Osteoblast (primary cell): ENCODE results near the gene ADAP1. TPM values are rescaled to one million over a fixed set of nuclear protein-coding genes. Genes with fewer than 3 reads are reported as not detected.

Experiments used
- DNase-seq: peaks from one replicate; pipeline ENCODE4 v3.0.0; 2011; ENCODE audit warnings: low spot score, mixed read lengths; ENCODE audit not compliant: insufficient read length; ENCODE audit errors: missing footprints
- H2AFZ ChIP-seq: 2 replicates; pipeline ENCODE4 v1.6.0; 2011; ENCODE audit warnings: mild to moderate bottlenecking, low read length
- H3K27ac ChIP-seq: 2 replicates; pipeline ENCODE4 v1.5.1; 2011; ENCODE audit warnings: mild to moderate bottlenecking, low read depth, low read length, moderate library complexity
- H3K27me3 ChIP-seq: 2 replicates; pipeline ENCODE4 v1.6.0; 2012; ENCODE audit warnings: mild to moderate bottlenecking, control low read depth, inconsistent platforms, low read length, moderate library complexity; ENCODE audit not compliant: insufficient read depth
- H3K36me3 ChIP-seq: 2 replicates; pipeline ENCODE4 v1.5.1; 2011; ENCODE audit warnings: mild to moderate bottlenecking, low read length, control low read depth, moderate library complexity; ENCODE audit not compliant: insufficient read depth
- H3K4me1 ChIP-seq: 2 replicates; pipeline ENCODE4 v1.5.1; 2011; ENCODE audit warnings: mild to moderate bottlenecking, low read length, control low read depth, moderate library complexity; ENCODE audit not compliant: insufficient read depth
- H3K4me2 ChIP-seq: 2 replicates; pipeline ENCODE4 v1.6.0; 2011; ENCODE audit warnings: mild to moderate bottlenecking, low read length; ENCODE audit not compliant: insufficient read depth
- H3K4me3 ChIP-seq: fragments of 200-600 bp; sonication (generic); 3 replicates; pipeline ENCODE4 v1.5.1; 2012; ENCODE audit warnings: mild to moderate bottlenecking, low read length, inconsistent platforms; ENCODE audit not compliant: insufficient read depth
- H3K79me2 ChIP-seq: 2 replicates; pipeline ENCODE4 v1.6.0; 2012; ENCODE audit warnings: mild to moderate bottlenecking, low read length, control low read depth, inconsistent platforms; ENCODE audit not compliant: insufficient read depth
- H3K9me3 ChIP-seq: 2 replicates; pipeline ENCODE4 v1.5.1; 2011; ENCODE audit warnings: low read depth, low read length, control low read depth
- H4K20me1 ChIP-seq: 2 replicates; pipeline ENCODE4 v1.6.0; 2012; ENCODE audit warnings: mild to moderate bottlenecking, low read length, control low read depth; ENCODE audit not compliant: insufficient read depth
- CTCF ChIP-seq: IDR thresholded peaks from 2 replicates; pipeline ENCODE4 v1.5.1; 2011; ENCODE audit warnings: mild to moderate bottlenecking, low read depth, low read length, moderate library complexity; ENCODE audit errors: extremely low read depth
- total RNA-seq: library from RNA; depleted of rRNA; stranded (reverse); fragments of >200 nt; gene quantifications from 2 replicates; pipeline ENCODE4 v1.2.3, GENCODE V29; 2012

ADAP1 gene
- total RNA-seq, 1 donor: 2.2 TPM

- Histone ChIP-seq H3K9me3 (no peaks in the 10 kb centered on the region), H3K27ac (no peak overlapping the region), H4K20me1 (peaks cover 3% of the 10 kb centered on the region), H3K4me1 (no peaks in the 10 kb centered on the region), H3K4me3 (no peak overlapping the region), H3K4me2 (no peak overlapping the region), H2AFZ (no peak overlapping the region), H3K27me3 (no peaks in the 10 kb centered on the region), H3K79me2 (no peaks in the 10 kb centered on the region), H3K36me3 (peaks cover 58% of the 10 kb centered on the region)
- no peak for TF ChIP-seq CTCF
- DNase-seq: peak; percentile 38
These were observed 97.9 kb downstream of the ADAP1 start for GRCh38 chr7:856444-857095.

DNA sequence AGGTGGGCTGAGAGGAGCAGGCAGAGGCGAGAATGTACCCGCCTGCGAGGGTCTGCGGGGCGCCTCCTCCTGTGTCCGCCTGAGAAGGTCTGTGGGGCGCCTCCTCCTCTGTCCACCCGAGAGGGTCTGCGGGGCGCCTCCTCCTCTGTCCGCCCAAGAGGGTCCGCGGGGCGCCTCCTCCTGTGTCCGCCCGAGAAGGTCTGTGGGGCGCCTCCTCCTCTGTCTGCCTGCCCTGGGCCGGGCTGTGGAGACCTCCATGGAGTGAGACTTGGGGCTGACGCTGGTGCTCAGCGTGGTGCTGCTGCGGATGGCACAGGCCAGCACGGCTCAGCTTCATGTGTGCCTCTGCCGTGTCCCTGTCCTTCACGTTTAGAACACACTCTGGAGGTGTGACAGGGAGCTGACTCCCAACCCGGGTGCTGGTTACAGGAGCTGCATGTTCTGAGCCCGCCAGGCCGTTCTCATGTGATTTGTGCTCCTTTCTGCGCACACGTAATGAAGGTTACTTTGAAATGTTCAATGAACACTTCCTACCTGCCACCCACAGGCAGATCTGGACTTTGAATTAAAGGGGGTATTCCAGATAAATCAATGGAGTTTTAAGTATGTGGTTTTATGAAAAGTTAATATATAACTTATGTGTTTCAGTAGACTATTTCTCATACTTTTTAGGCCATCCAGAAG is 98.7 kb downstream of the ADAP1 start:
- no peaks in the 10 kb centered on the region for H3K27me3 ChIP-seq
- no peaks in the 10 kb centered on the region for H3K4me1 ChIP-seq
- peaks cover 57% of the 10 kb centered on the region for H3K36me3 ChIP-seq
- no peak overlapping the region for H3K27ac ChIP-seq
- peaks cover 3% of the 10 kb centered on the region for H4K20me1 ChIP-seq
- H3K79me2 ChIP-seq: no peaks in the 10 kb centered on the region
- H3K9me3 ChIP-seq: no peaks in the 10 kb centered on the region
- no peak for TF ChIP-seq CTCF
- H2AFZ ChIP-seq: no peak overlapping the region
- peak; percentile 77 for DNase-seq
- no peak overlapping the region for H3K4me3 ChIP-seq
- no peak overlapping the region for H3K4me2 ChIP-seq

DNA sequence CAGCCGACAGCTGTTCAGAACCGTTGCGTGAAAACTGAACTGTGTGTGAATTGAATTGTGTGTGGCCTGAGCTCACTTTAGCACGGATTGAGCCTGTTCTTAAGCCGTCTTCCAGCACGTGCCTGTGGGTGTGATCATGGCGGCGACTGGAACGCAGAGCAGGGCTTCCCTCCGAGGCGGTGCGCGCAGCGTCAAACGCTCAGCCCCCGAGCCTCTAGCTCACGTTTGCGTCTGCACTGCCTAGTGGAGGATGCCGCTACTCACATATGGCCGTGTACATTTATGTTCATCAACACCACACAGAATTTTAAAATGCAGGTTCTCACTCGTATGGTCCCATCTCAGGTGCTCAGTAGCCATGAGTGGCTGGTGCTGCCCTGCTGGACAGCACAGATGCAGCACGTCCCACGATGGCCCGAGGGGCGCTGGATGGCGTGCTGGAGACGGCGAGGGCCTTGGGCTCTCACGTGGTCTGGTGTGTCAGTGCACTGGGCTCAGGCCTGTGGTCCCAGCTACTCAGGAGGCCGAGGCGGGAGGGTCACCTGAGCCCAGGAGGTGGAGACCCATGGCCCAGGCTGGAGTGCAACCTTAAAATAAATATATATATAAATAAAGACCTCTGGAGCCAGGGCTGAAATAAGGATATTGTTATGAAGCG is 100.2 kb downstream of the ADAP1 start:
- no peak for TF ChIP-seq CTCF
- Histone ChIP-seq H3K27ac (no peak overlapping the region), H3K4me3 (no peak overlapping the region), H2AFZ (no peak overlapping the region), H3K27me3 (no peaks in the 10 kb centered on the region), H3K79me2 (peaks cover 6% of the 10 kb centered on the region), H3K36me3 (peaks cover 51% of the 10 kb centered on the region), H4K20me1 (peaks cover 3% of the 10 kb centered on the region), H3K4me1 (no peaks in the 10 kb centered on the region), H3K4me2 (no peak overlapping the region), H3K9me3 (no peaks in the 10 kb centered on the region)
- peak; percentile 68 for DNase-seq
